Activated T-cell treated with anti-CD3 and anti-CD28 coated beads, Interleukin-2, amount 50 U/mL, for 4 hours (primary cell): ENCODE measurements around the gene MFSD1. TPM values are rescaled to one million over a fixed set of nuclear protein-coding genes. Genes with fewer than 3 reads are reported as not detected.
A peak's percentile ranks its signal among the peaks of the same experiment; 100 is the strongest.

Experiments used
- ATAC-seq, 2 donors: fragments of 200-7000 bp; cut with Tn5 transposase; one replicate each; pipeline ENCODE4 v1.10.0; 2021
- DNase-seq: peaks from one replicate; pipeline ENCODE4 v3.0.0-alpha.2; 2020
- H3K27me3 Mint-ChIP-seq: one replicate; pipeline ENCODE4 v1.8.0; 2021; ENCODE audit warnings: low read depth, mixed read lengths
- H3K36me3 Mint-ChIP-seq: one replicate; pipeline ENCODE4 v1.8.0; 2022; ENCODE audit warnings: mixed read lengths; ENCODE audit not compliant: insufficient read depth
- H3K4me1 Mint-ChIP-seq: one replicate; pipeline ENCODE4 v1.8.0; 2021; ENCODE audit warnings: low read depth, mixed read lengths
- H3K4me3 Mint-ChIP-seq: one replicate; pipeline ENCODE4 v1.8.0; 2021; ENCODE audit warnings: mild to moderate bottlenecking, moderate library complexity, mixed read lengths
- H3K9me3 Mint-ChIP-seq: one replicate; pipeline ENCODE4 v1.8.0; 2021; ENCODE audit warnings: mixed read lengths
- total RNA-seq, 3 donors: library from RNA; stranded (reverse); gene quantifications; one replicate each; pipeline ENCODE4 v1.2.1, GENCODE V29; 2021

MFSD1 gene, protein sequence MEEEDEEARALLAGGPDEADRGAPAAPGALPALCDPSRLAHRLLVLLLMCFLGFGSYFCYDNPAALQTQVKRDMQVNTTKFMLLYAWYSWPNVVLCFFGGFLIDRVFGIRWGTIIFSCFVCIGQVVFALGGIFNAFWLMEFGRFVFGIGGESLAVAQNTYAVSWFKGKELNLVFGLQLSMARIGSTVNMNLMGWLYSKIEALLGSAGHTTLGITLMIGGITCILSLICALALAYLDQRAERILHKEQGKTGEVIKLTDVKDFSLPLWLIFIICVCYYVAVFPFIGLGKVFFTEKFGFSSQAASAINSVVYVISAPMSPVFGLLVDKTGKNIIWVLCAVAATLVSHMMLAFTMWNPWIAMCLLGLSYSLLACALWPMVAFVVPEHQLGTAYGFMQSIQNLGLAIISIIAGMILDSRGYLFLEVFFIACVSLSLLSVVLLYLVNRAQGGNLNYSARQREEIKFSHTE
- total RNA-seq: 10 to 100 TPM; 19.8 to 25.2 (median 20.2) TPM

DNA sequence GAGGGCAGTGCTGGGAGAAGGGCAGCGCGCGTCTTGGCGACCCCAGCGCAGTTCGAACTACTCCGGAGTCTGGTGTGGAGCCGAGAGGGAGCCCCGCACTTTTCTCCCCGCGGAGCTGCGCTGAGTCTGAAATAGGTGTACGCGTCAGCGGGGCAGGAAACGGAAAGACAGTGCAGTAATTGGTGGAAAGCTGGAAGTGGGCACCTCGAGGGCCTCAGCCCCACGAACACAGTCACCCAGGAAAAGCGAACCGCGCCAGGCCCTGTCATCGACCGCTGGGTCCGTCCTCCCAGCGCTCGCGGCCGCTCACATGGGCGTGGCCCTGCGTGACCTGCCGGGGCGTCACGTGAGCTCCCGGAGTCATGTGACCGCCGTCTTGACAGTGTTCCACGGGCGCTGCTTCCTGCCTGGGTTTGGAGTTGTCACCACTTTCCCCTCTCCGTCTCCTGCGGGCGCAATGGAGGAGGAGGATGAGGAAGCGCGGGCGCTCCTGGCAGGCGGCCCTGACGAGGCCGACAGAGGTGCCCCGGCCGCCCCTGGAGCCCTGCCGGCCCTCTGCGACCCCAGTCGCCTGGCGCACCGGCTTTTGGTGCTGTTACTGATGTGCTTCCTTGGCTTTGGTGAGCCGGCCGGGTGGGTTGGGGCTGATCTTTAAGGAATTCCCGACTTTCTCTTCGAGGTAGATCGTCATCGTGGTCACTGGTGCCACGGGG lies at the start of gene MFSD1:
TSS of gene MFSD1 (plus strand) at position 359 of the 713 bp plus-strand sequence. CDS start at position 458, 99 bp downstream.
- Mint-ChIP-seq H3K36me3 (peaks cover 14% of the 10 kb centered on the region), H3K27me3 (no peaks in the 10 kb centered on the region), H3K4me3 (peak within 1 kb of the TSS; percentile 90), H3K9me3 (no peaks in the 10 kb centered on the region), H3K4me1 (peaks cover 34% of the 10 kb centered on the region)
- ATAC-seq (peak; percentile 90 to 94), DNase-seq (peak; percentile 76)

DNA sequence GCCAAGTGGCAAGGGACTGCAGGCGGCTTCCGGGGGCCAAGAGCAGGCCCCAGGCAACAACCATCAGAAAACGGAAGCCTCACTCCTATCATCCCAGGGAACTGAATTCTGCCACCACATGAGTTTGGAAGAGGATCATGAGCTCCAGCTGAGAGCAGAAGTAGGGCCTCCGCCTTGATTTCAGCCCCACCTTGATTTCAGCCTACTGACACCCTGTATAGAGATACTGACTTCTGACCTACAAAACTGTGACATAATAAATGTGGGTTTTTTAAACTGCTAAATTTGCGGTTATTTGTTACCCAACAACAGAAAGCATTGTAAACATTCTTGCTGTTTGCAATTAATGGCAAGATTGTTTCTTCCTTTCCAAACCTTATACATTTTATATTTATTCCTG lies 48.0 kb upstream of the MFSD1 start:
- DNase-seq (no peak), ATAC-seq (no peak)
- H3K4me1 Mint-ChIP-seq: no peaks in the 10 kb centered on the region
- no peaks in the 10 kb centered on the region for H3K27me3 Mint-ChIP-seq
- no peak overlapping the region for H3K4me3 Mint-ChIP-seq
- H3K36me3 Mint-ChIP-seq: peaks cover 9% of the 10 kb centered on the region
- no peaks in the 10 kb centered on the region for H3K9me3 Mint-ChIP-seq

DNA sequence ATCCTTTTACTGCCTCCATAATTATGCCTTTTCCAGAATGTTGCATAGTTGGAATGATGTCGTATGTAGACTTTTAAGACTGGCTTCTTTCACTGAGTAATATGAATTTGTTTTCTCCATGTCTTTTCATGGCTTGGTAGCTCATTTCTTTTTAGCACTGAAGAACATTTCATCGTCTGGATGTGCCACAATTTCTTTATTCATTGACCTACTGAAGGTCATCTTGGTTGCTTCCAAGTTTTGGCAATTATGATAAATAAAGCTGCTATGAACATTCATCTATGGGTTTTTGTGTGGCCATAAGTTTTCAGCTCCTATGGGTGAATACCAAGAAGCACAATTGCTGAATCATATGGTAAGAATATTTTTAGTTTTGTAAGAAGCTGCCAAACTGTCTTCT lies 46.4 kb upstream of the MFSD1 start:
- DNase-seq (no peak), ATAC-seq (no peak)
- H3K9me3 Mint-ChIP-seq: no peaks in the 10 kb centered on the region
- H3K4me1 Mint-ChIP-seq: no peaks in the 10 kb centered on the region
- H3K4me3 Mint-ChIP-seq: no peak overlapping the region
- peaks cover 6% of the 10 kb centered on the region for H3K36me3 Mint-ChIP-seq
- H3K27me3 Mint-ChIP-seq: no peaks in the 10 kb centered on the region

DNA sequence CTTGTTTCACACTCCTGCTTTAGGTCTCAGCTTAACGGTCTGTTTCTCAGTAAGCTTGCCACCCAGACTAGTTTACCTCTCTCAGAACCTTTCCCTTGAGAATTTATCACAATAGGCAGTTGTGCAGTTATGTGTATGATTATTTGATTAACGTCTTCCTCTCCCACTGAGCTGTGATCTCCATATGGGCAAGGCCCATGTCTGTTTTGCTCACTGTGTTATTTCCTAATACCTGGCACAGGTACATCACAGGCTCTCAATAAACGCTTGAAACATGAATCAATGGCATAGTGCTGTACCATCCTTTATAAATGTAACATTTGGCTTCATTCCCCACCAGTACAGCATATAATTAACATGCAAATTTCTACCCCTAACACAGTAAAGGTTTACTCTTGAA lies 40.5 kb upstream of the MFSD1 start:
- Mint-ChIP-seq H3K36me3 (peaks cover 9% of the 10 kb centered on the region), H3K9me3 (no peaks in the 10 kb centered on the region), H3K4me1 (no peaks in the 10 kb centered on the region), H3K27me3 (no peaks in the 10 kb centered on the region), H3K4me3 (no peak overlapping the region)
- ATAC-seq (no peak), DNase-seq (no peak)

DNA sequence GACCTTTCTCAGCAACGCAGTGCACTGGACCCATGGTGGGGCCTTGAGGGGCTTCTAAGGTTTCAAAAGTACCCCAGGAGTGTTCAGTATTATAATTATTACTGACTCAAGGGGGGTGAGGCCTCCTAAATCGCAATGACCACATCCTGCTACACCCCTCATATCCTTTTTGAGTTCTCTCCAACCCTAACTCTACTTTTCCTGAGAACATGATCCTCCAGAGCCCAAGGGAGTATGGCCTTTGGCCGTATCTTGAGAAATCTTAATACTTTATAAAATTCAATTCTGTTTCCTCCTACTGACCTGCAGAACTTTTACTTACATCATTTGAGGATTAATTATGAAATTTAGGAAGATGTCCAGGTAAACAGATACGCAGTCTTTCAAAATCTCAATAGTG lies 39.2 kb upstream of the MFSD1 start:
- ATAC-seq: no peak
- no peak for DNase-seq
- no peak overlapping the region for H3K4me3 Mint-ChIP-seq

DNA sequence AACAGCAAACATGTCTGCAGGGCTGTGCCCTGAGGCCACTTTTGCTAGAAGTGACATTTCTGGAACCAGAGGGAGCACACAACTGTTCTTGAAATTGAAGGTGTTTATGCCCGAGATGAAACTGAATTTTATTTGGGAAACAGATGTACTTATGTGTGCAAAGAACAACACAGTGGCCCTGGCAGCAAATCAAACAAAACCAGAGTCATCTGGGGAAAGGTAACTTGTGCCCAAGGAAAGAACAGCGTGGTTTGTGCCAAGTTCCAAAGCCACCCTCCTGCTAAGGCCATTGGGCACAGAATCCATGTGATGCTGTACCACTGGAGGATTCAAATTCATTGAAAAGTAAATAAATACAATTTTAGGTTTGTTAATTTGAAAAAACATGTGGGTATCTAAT lies 38.4 kb upstream of the MFSD1 start:
- Mint-ChIP-seq H3K9me3 (no peaks in the 10 kb centered on the region), H3K27me3 (no peaks in the 10 kb centered on the region), H3K4me3 (no peak overlapping the region), H3K4me1 (no peaks in the 10 kb centered on the region), H3K36me3 (peaks cover 9% of the 10 kb centered on the region)
- DNase-seq: no peak
- ATAC-seq: no peak

More for the DNA sequence above, 39.2 kb upstream of the MFSD1 start:
- peaks cover 9% of the 10 kb centered on the region for H3K36me3 Mint-ChIP-seq
- H3K4me1 Mint-ChIP-seq: no peaks in the 10 kb centered on the region
- H3K27me3 Mint-ChIP-seq: no peaks in the 10 kb centered on the region
- no peaks in the 10 kb centered on the region for H3K9me3 Mint-ChIP-seq

DNA sequence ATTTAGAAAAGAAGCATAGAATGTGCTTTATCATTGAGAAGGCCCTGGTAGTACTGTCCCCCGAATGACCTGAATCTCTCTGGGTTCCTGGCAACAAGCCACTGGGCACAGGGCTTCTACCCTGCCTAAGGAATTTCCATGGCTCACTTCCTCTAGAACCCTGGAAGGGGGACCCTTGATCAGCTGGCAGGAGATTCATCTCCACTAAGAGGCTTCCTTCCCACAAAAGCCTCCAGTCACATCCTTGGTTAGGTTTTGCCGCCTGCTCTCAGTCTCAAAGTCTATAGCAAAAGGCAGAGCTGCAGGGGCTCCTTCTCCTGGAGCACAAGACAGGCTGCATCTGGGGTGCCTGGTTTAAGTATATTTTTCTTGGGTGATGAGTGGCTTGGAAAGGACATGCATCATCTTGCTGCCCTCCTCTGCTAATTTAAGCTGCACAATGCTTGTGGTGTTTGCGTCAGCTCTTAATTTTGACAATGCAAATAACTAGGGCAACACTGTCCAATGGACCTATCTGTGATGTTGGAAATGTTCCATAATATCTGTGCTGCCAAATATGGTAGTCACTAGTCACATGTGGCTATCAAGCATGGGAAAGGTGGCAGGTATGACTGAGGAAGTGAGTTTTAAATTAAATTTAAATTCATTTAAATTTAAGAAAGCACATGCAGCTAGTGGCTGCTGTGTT lies 36.2 kb upstream of the MFSD1 start:
- ATAC-seq (no peak), DNase-seq (no peak)
- Mint-ChIP-seq H3K27me3 (no peaks in the 10 kb centered on the region), H3K4me1 (no peaks in the 10 kb centered on the region), H3K36me3 (peaks cover 6% of the 10 kb centered on the region), H3K9me3 (no peaks in the 10 kb centered on the region), H3K4me3 (no peak overlapping the region)

DNA sequence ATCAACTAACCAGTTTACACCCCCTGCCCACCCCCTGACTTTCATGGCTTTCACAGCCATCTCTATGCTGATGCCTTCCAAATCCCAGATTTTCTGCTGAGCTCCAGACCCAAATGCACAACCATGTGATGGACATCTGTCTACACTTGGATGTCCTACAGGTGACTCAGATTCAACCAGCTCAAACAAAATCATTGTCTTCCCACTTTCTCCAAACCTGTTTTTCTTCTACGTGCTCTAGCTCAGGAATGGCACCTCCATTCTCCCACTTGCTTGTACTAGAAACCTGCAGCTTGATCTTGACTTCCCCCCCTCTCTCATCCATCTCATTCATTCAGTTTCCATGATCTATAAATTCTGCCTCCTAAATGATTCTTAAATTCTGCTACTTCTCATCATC lies 35.5 kb upstream of the MFSD1 start:
- Mint-ChIP-seq H3K4me1 (no peaks in the 10 kb centered on the region), H3K4me3 (no peak overlapping the region), H3K9me3 (no peaks in the 10 kb centered on the region), H3K36me3 (peaks cover 6% of the 10 kb centered on the region), H3K27me3 (no peaks in the 10 kb centered on the region)
- no peak for DNase-seq
- no peak for ATAC-seq

DNA sequence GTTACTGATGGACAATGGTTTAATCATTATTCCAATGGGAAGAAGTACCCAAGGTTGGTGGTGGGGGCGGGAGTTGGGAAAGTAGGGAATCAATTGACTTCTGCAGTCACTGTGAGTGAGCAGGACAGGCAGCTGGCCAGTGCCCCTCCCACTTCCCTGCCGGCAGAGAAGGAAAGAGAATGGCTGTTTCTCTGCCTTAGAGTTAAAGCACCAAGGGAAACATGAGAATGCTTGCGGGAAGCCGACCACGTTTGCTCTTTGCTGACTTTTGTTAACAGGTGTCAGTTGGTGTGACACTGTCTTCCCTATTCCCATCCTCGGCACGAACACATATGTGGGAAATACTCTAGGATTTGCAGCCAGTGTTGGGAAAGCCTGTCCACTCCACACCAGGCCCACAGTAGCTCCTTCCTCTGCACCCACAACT lies 33.5 kb upstream of the MFSD1 start:
- H3K27me3 Mint-ChIP-seq: no peaks in the 10 kb centered on the region
- H3K9me3 Mint-ChIP-seq: no peaks in the 10 kb centered on the region
- H3K4me1 Mint-ChIP-seq: no peaks in the 10 kb centered on the region
- peaks cover 3% of the 10 kb centered on the region for H3K36me3 Mint-ChIP-seq
- H3K4me3 Mint-ChIP-seq: no peak overlapping the region
- DNase-seq (no peak), ATAC-seq (no peak)

DNA sequence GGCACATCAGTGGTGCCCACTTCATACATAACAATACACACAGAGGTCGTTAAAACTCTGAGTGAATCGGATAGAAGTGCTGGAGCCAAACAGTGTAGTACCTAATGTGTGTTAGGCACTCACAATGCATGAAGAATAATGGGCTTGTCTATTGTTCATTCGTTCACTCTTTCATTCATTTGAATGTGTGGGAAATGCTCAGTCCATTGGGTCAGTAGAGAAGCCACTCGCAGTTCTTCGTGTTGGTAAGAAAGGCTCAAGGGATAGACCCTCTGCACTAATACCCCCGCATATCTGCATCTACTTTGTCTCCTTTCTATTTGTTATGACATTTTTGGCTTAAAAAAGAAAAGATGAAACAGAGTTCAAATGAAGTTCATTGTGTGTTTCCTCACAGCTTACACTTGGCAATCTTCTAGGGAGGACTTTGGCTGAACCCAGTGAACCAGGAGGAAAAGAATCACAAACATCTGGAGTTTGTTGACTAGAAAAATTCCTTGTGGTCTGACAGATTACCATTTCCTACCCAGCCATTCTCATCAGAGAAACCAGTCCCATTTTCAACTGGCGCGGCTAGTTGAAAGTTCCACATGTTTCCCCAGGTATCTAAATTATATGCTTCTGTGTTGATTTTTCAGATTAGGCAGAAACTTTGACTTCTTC lies 32.8 kb upstream of the MFSD1 start:
- H3K27me3 Mint-ChIP-seq: no peaks in the 10 kb centered on the region
- H3K4me3 Mint-ChIP-seq: no peak overlapping the region
- H3K36me3 Mint-ChIP-seq: peaks cover 3% of the 10 kb centered on the region
- ATAC-seq (no peak), DNase-seq (no peak)
- H3K4me1 Mint-ChIP-seq: no peaks in the 10 kb centered on the region
- H3K9me3 Mint-ChIP-seq: no peaks in the 10 kb centered on the region

DNA sequence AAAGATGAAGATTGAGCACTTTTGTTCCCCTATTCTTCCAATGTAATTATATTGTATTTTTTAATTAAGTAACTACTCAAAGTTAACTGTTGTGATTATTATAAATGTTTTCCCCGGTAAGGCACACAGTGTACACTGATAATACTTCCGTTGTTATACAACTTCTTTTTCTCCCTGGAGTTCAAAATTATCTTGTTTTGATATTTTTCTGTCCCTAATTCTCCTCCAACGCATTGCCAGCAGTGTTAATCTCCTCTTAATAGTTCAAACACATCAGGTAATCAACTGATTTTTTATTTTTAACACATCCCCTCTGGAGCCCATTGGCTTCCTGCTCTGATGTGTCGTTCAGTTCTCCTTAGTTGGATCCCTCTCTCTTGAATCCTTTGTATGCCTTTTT lies 32.3 kb upstream of the MFSD1 start:
- Mint-ChIP-seq H3K9me3 (no peaks in the 10 kb centered on the region), H3K36me3 (peaks cover 3% of the 10 kb centered on the region), H3K27me3 (no peaks in the 10 kb centered on the region), H3K4me1 (no peaks in the 10 kb centered on the region), H3K4me3 (no peak overlapping the region)
- DNase-seq (no peak), ATAC-seq (no peak)

DNA sequence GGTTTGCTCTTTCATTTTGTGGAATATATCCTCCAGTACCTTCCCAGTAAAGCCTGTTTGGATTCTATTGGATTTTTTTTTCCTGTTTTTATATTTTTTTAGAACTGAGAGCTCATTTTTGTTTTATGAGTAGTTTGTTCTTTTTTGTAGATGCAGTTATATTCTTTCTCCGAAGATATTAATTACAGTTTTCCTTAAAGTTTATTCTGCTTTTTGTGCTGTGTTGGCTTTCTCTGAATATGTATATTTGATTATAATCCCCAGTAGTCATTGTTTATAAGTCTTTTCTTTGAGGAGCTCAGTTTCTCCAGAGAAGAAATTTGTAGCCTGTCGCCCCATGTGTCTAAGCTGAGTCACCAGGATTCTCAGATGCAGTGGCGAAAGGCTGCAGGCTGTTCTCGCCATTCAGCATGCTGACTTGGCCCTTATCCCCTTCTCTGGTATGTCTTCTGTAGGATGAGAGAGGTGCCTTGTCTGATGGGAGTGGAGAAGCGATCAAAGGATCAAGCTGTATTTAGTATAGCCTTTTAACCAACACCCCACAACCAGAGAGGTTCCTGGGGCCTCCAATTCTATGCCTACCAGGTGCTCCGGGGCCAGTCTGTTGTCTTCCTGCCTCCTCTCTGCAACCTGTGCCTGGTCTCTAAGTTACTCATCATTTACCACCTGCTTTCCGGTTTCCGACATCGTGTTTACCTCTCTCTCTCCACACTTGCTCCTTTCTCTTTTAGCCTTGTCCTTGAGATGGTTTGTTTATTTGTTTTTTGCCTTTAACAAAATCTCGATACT lies 31.7 kb upstream of the MFSD1 start:
- Mint-ChIP-seq H3K9me3 (no peaks in the 10 kb centered on the region), H3K36me3 (peaks cover 3% of the 10 kb centered on the region), H3K27me3 (no peaks in the 10 kb centered on the region), H3K4me3 (no peak overlapping the region), H3K4me1 (no peaks in the 10 kb centered on the region)
- ATAC-seq: no peak
- no peak for DNase-seq

DNA sequence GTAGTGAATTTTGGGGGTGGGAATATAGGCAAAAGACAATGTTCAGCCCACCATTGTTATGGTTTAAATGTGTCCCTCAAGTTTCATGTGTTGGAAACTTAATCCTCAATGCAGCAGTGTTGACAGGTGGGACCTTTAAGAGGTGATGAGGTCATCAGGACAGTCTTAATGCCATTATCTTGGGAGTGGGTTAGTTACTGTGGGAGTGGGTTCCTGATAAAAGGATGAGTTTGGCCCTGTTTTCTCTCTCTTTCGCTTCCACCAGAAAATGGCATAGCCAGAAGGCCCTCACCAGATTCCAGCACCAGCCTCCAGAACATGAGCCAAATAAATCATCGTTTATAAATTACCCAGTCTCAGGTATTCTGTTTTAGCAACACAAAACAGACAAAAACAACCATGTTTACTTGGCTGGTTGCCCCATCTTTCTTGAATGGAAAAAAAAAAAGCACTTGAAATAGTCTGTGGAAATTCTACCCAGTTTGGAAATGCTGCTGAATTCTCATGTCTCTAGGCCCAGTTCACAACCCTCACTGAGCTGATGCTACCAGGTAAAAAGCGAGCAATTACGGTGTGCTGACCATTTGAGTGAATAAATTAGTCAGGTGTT lies 31.0 kb upstream of the MFSD1 start:
- Mint-ChIP-seq H3K36me3 (peaks cover 5% of the 10 kb centered on the region), H3K4me3 (no peak overlapping the region), H3K4me1 (peaks cover 3% of the 10 kb centered on the region), H3K27me3 (no peaks in the 10 kb centered on the region), H3K9me3 (no peaks in the 10 kb centered on the region)
- DNase-seq (no peak), ATAC-seq (no peak)
